ENCODE results near the gene FOXD3.
A peak's percentile ranks its signal among the peaks of the same experiment; 100 is the strongest.

FOXD3 gene

GRCh38 chr1:63367215-63368103 lies 45.1 kb downstream of the FOXD3 start, which contains the start of gene ALG6:
ALG6 (plus strand) TSS chr1:63367627; CDS start chr1:63370978, 3,351 bp downstream.
- Histone ChIP-seq H3K36me3 (ENCODE audit: low read depth) (peaks cover 8% of the 10 kb centered on the region; the same call in 1 of the 2 replicates), H3K27me3 (ENCODE audit: insufficient read depth, poor library complexity, severe bottlenecking) (no peaks in the 10 kb centered on the region), H3K4me3 (ENCODE audit: severe bottlenecking) (peak within 1 kb of the TSS; percentile 72), H3K27ac (ENCODE audit: poor library complexity, severe bottlenecking) (peak within 1 kb of the TSS; percentile 14), H3K9me3 (ENCODE audit: severe bottlenecking) (no peaks in the 10 kb centered on the region), H3K4me1 (ENCODE audit: insufficient read depth, poor library complexity, severe bottlenecking) (no peaks in the 10 kb centered on the region)
- ATAC-seq (ENCODE audit: low read depth) (peak; percentile 91), DNase-seq (ENCODE audit: low spot score) (peak; percentile 91)
- TF ChIP-seq, protein P1, sequence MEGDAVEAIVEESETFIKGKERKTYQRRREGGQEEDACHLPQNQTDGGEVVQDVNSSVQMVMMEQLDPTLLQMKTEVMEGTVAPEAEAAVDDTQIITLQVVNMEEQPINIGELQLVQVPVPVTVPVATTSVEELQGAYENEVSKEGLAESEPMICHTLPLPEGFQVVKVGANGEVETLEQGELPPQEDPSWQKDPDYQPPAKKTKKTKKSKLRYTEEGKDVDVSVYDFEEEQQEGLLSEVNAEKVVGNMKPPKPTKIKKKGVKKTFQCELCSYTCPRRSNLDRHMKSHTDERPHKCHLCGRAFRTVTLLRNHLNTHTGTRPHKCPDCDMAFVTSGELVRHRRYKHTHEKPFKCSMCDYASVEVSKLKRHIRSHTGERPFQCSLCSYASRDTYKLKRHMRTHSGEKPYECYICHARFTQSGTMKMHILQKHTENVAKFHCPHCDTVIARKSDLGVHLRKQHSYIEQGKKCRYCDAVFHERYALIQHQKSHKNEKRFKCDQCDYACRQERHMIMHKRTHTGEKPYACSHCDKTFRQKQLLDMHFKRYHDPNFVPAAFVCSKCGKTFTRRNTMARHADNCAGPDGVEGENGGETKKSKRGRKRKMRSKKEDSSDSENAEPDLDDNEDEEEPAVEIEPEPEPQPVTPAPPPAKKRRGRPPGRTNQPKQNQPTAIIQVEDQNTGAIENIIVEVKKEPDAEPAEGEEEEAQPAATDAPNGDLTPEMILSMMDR (IDR thresholded peaks at IDR 0.05; ENCODE audit: poor library complexity, severe bottlenecking) = no peak

DNA sequence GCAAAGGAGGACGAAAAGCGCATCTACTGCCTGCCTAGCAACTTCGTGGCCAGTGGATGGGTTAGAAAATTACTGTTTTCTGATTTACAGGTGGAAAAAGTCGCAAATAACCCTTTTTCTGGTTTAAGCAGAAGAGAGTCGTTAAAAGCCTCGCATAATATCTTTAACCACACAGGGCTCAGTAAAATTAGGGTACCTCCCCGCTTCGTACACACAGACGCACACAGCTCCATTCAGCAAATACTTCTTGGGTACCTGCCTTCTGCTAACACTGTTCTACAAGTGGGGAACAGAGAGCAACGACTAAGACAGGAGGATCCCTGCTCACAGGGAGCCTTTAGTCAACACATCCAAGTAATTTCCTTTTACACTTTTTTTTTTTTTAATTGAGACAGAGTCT lies 45.8 kb downstream of the FOXD3 start:
- no peaks in the 10 kb centered on the region for H3K4me1 ChIP-seq (ENCODE audit: insufficient read depth, poor library complexity, severe bottlenecking)
- no peaks in the 10 kb centered on the region for H3K9me3 ChIP-seq (ENCODE audit: severe bottlenecking)
- H3K27ac ChIP-seq (ENCODE audit: poor library complexity, severe bottlenecking) = peak overlapping the region; percentile 14
- peak overlapping the region; percentile 72 for H3K4me3 ChIP-seq (ENCODE audit: severe bottlenecking)
- TF ChIP-seq, protein P1 (IDR thresholded peaks at IDR 0.05; ENCODE audit: poor library complexity, severe bottlenecking) = no peak
- H3K27me3 ChIP-seq (ENCODE audit: insufficient read depth, poor library complexity, severe bottlenecking) = no peaks in the 10 kb centered on the region
- DNase-seq (ENCODE audit: low spot score) (no peak), ATAC-seq (ENCODE audit: low read depth) (peak; percentile 7; the same call in 2 of the 3 replicates)
- peaks cover 8% of the 10 kb centered on the region; the same call in 1 of the 2 replicates for H3K36me3 ChIP-seq (ENCODE audit: low read depth)

Data from RWPE2 (cell line).